ENCODE data around the gene ANTXR2.

Gene ANTXR2

GRCh38 chr4:79980448-79980847 lies 92.6 kb downstream of the ANTXR2 start:
- no peak for DNase-seq

DNA sequence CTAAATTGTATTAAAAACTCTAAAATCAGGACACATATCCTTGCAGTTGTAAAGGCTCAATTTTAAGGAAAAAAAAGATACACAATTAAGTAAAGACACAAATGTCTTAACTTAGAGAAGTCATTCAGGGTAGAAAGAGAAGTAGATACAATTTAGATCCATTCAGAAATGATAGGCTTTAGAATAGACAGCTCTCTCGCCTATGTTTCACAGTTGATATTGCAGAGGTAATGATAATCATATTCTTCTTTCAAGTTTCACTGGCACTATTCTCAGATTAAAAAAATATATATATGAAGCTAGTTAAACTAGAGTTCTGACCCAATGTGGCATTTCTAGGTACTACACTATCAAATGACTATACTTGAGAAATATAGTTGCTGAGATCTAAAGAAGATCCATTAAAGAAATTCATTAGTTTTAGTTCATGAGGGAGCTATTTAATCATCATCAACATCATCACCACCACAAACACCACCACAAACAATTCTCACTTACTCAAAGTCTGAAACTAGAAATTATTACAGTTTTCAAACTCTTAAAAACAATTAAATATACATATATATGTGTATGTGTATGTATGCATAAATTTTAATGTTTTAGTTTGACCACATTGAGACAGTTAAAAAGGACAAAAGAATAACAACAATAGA lies 93.1 kb downstream of the ANTXR2 start:
- DNase-seq = no peak

DNA sequence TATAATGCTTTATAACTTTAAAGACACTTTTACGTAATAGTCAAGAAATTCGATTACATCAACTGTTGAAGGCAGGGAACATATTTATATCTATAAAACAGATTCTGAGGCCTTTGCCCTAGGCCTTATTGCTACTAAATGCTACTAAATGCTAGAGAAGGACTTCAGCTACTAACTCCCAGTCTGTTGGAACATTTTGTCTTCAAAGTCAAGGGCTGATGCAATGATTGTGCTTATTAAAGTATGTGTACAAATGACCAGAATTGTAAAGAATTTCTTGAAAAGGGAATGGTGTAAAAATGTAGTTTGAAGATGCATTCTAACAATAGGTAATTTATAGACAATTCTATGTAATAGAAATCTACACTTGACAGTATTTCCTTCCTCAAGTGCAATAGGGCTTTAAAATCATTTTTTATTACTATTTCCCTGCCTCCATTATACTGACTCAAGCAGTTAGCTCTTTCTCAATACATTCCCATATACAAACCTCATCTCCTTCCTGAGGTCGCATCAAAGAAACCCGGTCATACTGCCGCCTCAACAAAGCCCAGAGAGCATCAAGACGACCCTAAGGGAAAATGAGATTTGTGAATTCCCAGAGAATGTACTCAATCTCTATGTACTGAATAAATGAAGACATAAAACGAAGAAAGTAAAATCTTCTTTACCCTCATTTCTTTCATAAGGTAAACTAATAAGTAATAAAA lies 95.7 kb downstream of the ANTXR2 start:
- no peak for DNase-seq

DNA sequence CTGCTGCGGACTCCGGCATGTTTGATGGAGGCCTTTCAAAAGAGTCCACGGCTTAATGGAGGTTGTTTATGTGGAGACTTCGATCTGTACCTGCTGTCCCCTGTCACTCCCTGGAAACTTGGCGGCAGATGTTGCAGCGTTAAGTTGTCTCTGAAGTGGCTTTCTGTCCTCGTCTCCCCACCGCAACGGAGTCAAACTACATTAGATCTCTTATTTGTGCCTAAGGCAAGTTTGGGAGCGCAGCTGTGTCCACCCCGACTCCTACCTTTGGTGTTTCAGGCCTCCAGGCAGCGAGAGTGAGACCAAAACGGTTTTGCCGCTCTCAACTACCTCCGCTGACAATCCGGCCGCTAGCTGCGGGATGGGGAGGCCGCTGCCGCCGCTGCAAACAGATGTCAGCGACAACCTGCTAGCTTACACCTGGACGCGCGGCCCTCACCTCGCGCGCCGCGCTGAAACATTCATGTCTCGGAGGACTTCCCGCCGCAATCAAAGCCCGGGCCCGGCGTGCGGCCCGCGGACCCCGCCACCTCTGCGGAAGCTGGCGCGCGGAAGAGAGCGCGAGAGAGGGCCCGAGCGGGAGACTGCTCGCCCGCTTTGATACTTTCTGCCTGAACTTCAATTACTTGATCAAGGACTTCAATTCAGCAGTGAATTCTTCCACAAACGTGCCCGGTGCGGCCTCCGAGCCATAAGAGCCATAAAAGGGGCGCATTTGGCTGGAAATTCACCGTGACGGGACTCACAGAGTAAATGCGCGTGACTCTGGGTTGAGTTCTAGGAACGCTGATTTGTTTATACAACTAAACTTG lies 108.4 kb downstream of the ANTXR2 start:
- DNase-seq = no peak

DNA sequence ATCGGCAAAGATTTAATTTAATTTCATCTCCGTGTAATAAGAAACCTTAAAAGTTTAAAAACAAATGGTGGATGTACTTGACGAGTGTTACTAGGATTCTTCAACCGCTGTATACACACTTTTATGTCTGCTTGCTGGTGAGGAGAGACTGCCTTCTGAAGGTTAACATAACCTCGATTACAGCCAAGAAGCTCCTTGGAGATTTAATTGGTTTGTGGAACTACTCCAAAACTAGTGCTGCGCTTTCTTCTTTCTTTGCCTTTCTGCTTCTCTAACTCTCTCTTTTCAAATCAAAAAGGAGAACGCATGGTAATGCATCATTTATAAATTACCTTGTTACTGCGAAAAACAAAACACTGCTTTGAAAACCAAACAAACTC lies 109.0 kb downstream of the ANTXR2 start:
- DNase-seq = no peak

- no peak for DNase-seq
Observed at GRCh38 chr4:79959652-79960051, 113.4 kb downstream of the ANTXR2 start.

- DNase-seq = no peak
Observed at GRCh38 chr4:79958466-79959264, 114.4 kb downstream of the ANTXR2 start.

DNA sequence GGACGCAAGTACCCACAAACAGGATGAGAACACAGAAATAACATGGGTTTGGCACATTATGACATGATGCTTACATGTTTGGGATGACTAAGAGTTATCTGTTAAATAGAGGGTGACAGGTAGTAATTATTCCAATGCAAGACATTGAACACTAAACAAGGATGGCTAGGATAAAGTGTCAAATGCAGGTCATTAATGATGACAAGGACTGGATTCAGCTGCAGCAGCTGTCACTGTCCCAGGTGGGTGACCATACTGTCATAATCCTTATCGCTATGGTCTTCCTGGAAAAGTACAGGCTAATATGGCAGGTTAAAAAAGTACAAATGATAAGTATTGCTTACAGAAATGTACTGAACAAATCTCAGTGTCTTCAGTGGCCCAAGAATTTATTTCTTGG lies 123.9 kb downstream of the ANTXR2 start:
- no peak for DNase-seq

- no peak for DNase-seq
Observed at GRCh38 chr4:79948739-79949138, 124.3 kb downstream of the ANTXR2 start.

- DNase-seq = no peak
Observed at GRCh38 chr4:79948261-79948660, 124.8 kb downstream of the ANTXR2 start.

DNA sequence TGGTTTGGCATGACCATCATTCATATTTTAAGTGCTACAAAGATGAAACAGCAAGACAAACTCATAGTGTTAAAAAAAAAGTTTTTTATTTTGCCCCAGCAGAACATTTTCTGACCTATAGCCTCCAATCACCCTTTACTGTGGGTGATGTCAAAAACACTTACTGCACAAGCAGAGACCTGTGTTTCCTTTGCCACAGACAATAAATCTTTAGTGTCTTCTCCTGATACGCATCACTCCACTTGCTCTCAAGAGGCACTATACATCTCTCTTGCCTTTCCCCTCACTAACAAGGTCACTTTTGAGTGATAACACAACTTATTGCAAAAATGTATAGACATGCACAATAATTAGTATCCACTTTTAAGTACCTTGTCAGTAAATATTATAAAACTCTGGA lies 125.6 kb downstream of the ANTXR2 start:
- no peak for DNase-seq

DNA sequence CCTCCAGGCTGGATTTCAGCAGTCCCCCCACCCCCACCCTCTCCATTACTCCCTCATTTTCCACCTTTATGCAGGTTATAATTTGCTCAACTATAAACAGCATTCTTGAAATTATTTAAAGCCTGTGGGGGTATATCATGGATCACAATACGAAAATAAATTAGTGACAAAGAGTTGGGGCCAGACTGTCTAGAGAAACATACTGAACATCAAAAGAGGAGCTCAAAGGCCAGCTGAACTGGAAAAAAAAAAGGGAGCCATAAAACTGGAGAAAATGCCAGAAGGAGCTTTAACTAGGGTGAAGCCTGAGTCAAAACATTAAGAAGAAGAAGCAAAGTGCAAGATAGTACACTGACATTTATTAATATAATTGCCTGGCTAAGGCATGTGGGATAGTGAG lies 137.8 kb downstream of the ANTXR2 start:
- DNase-seq = no peak

GRCh38 chr4:79934660-79935059 lies 138.4 kb downstream of the ANTXR2 start:
- no peak for DNase-seq

DNA sequence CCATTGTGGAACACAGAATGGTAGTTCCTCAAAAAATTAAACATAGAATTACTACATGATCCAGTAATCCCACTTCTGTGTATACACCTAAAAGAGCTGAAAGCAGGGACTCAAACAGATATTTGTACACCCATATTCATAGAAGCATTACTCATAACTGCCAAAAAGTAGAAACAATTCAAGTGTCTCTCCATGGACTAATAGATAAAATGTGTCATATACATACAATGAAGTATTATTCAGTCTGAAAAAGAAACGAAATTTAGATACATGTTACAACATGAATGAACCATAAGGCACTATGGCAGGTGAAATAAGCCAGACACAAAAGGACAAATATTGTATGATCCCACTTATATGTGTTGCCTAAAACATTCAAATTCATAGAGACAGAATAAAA lies 145.1 kb downstream of the ANTXR2 start:
- DNase-seq = no peak

DNA sequence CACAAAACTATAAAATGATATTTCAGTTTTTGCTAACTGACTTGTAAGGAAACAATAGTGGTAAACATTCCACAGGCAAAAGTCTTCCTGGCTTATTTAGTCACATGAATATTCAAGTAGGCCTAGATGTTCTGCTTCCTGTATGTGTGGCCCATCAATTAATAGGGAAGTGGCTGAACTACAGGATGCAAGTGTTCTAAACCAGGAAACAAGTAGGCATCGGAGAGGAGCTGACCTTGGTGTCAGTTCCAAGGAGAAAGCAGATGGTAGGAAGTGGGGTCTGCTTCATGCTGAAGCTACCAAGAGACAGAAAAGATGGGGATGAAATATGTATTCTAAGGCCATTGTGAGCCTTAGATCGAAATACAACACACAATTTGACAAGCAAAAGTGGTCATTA lies 149.7 kb downstream of the ANTXR2 start:
- no peak for DNase-seq

GRCh38 chr4:79922011-79922410 lies 151.0 kb downstream of the ANTXR2 start:
- no peak for DNase-seq

DNA sequence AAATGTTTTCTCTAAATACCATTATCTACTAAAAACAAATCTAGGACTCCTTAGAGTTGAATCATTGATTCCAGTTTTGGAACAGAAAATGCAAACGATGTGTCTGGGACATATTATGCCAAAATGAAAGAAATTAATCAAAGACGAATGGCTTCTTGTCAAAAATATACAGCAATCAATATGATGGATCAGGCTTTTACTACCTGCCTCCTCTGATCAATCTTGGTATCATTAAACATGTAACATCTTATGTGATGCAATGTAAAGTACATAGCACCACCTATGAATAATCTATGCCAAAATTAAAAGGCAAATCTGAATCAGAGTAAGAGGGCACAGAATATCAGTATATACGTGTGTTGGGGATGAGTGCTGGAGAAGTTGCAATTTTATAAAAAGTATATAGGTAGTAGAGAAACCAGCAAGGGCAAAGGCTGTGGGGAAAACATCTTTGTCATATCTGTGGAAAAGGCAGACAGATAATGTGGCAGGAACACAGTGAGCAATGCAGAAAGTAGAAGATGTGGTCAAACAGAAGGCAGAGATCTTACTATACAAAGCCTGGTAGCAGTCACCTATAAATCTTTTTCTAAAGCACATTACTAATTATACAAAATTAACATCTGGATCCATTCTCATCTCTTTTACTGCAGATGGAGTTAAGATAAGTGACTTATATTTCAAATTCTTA lies 152.7 kb downstream of the ANTXR2 start:
- no peak for DNase-seq

GRCh38 chr4:79918292-79918691 lies 154.7 kb downstream of the ANTXR2 start:
- DNase-seq = no peak

DNA sequence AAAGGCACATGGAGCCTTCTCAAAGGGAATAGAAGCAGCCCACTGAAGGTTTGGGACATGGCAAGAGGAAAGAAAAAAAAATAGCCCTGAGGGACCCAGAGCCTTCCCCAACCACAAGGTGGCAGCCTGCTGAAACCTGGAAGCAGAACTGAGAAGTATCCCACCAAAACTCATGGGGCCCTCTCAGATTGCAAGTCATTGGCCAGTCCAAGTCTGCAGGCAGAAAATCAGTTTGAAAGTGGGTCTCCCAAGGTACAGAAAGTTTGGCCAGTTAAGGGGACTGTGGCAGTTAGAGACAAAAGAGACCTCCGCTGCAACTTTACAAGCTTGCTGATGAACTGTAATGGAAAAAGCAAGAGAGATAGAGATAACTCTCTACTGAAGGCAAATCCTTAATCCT lies 155.8 kb downstream of the ANTXR2 start:
- DNase-seq = peak; percentile 54

- DNase-seq = no peak
Observed at GRCh38 chr4:79915246-79915645, 157.8 kb downstream of the ANTXR2 start.

DNA sequence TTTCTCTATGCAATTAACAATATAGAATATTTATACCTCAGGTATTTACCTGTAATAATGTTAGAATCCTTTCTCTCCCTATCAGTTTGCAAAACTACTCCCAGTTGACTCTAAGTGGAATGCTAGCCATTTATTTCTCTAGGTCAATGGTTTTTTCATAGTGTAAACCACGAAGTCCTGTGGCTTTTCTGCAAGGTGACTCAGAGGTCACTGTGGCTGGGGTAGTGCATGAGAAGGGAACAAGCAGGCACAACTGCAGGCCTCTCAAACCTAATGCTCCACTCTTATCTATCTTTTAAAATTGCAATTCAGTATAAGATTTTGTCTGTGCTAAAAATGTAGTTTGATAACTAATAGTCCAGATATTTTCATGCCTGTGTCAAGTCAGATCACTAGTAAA lies 159.4 kb downstream of the ANTXR2 start:
- DNase-seq = no peak

DNA sequence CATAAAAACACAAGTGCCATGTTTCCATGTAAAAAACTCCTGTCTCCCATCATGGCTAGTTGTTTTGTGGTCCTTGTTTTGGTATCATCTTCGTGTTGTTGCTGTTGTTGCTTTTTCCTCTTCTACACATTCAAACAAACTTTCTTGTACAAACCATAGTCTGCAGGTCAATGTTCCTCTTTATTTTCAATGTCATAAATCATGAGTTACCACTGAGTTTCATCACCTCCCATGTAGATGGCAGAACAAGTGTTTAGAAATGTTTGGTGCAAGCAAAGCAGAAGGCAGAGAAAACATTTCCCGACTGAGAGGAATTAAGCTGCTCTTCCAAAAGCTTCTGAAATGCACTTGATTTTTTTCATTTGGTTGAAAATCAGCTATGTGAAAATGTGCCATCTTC lies 166.0 kb downstream of the ANTXR2 start:
- DNase-seq = no peak

DNA sequence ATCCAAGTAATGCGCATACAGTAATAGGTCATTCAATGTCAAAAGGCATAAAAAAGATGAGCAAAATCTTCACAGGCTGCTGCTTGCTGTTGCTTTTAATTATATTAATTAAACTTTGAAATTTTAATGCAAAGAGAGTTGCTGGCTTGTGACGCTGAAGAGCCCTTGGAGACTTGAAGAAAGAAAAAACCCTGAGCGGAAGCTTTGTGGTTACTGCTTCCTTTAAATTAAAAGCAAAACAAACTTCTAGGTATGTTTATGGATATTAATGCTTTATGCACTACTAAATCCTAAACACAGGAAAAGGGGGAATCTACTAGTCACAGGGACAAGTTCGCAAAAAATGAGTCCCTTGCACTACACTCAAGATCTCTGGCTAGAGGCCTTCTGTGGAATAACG lies 166.7 kb downstream of the ANTXR2 start:
- DNase-seq = no peak
